ENCODE data around the gene NPAT. TPM values are rescaled to one million over a fixed set of nuclear protein-coding genes. Genes with fewer than 3 reads are reported as not detected.

Gene NPAT
- total and polyA plus RNA-seq, 2 experiments from 2014 or later: 3.7 to 14.3 TPM

GRCh38 chr11:108207683-108208060 is 14.8 kb downstream of the NPAT start:
- H3K27ac ChIP-seq: no peak overlapping the region
- no peak overlapping the region for H3K4me2 ChIP-seq
- no peak overlapping the region for H2AFZ ChIP-seq
- no peaks in the 10 kb centered on the region for H3K4me1 ChIP-seq (ENCODE audit: insufficient read depth)
- no peak overlapping the region for H3K4me3 ChIP-seq
- H3K36me3 ChIP-seq (replicated peaks; ENCODE audit: insufficient read depth, low read depth): no peaks in the 10 kb centered on the region
- no peaks in the 10 kb centered on the region for H4K20me1 ChIP-seq (ENCODE audit: insufficient read depth, poor library complexity, severe bottlenecking)
- peaks cover 71% of the 10 kb centered on the region for H3K79me2 ChIP-seq
- H3K27me3 ChIP-seq: no peaks in the 10 kb centered on the region
- H3K9me2 ChIP-seq (replicated peaks; ENCODE audit: insufficient read depth): no peaks in the 10 kb centered on the region
- no peaks in the 10 kb centered on the region for H3K9me3 ChIP-seq (ENCODE audit: low read depth)
- TF ChIP-seq, protein P1, sequence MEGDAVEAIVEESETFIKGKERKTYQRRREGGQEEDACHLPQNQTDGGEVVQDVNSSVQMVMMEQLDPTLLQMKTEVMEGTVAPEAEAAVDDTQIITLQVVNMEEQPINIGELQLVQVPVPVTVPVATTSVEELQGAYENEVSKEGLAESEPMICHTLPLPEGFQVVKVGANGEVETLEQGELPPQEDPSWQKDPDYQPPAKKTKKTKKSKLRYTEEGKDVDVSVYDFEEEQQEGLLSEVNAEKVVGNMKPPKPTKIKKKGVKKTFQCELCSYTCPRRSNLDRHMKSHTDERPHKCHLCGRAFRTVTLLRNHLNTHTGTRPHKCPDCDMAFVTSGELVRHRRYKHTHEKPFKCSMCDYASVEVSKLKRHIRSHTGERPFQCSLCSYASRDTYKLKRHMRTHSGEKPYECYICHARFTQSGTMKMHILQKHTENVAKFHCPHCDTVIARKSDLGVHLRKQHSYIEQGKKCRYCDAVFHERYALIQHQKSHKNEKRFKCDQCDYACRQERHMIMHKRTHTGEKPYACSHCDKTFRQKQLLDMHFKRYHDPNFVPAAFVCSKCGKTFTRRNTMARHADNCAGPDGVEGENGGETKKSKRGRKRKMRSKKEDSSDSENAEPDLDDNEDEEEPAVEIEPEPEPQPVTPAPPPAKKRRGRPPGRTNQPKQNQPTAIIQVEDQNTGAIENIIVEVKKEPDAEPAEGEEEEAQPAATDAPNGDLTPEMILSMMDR (IDR thresholded peaks at IDR 0.05; ENCODE audit: poor library complexity): no peak
- TF ChIP-seq EZH2 (IDR thresholded peaks at IDR 0.05; ENCODE audit: borderline replicate concordance): no peak
- no peak for TF ChIP-seq EZH2phosphoT487 (IDR thresholded peaks at IDR 0.05; ENCODE audit: low read depth, severe bottlenecking, unreplicated experiment)
- DNase-seq (ENCODE audit: low spot score): no peak
- WGBS (ENCODE audit: low lambda C conversion rate, missing lambda C conversion rate): 93% methylated on average over 6 of the region's 6 CpGs

GRCh38 chr11:108206969-108207682 is 15.3 kb downstream of the NPAT start:
- Histone ChIP-seq H3K4me3 (no peak overlapping the region), H4K20me1 (ENCODE audit: insufficient read depth, poor library complexity, severe bottlenecking) (no peaks in the 10 kb centered on the region), H3K4me2 (no peak overlapping the region), H3K27ac (no peak overlapping the region), H3K4me1 (ENCODE audit: insufficient read depth) (no peaks in the 10 kb centered on the region), H3K79me2 (peaks cover 76% of the 10 kb centered on the region), H3K9me2 (replicated peaks; ENCODE audit: insufficient read depth) (no peaks in the 10 kb centered on the region), H3K36me3 (replicated peaks; ENCODE audit: insufficient read depth, low read depth) (no peaks in the 10 kb centered on the region), H2AFZ (no peak overlapping the region), H3K9me3 (ENCODE audit: low read depth) (no peaks in the 10 kb centered on the region), H3K27me3 (no peaks in the 10 kb centered on the region)
- TF ChIP-seq EZH2phosphoT487 (IDR thresholded peaks at IDR 0.05; ENCODE audit: low read depth, severe bottlenecking, unreplicated experiment): no peak
- no peak for TF ChIP-seq EZH2 (IDR thresholded peaks at IDR 0.05; ENCODE audit: borderline replicate concordance)
- TF ChIP-seq, protein P1 (IDR thresholded peaks at IDR 0.05; ENCODE audit: poor library complexity): no peak
- 96% methylated on average over 8 of the region's 8 CpGs for WGBS (ENCODE audit: low lambda C conversion rate, missing lambda C conversion rate)
- no peak for DNase-seq (ENCODE audit: low spot score)

GRCh38 chr11:108206171-108206570 is 16.3 kb downstream of the NPAT start:
- no peak for DNase-seq (ENCODE audit: low spot score)
- Histone ChIP-seq H3K4me3 (no peak overlapping the region), H3K36me3 (replicated peaks; ENCODE audit: insufficient read depth, low read depth) (no peaks in the 10 kb centered on the region), H3K9me2 (replicated peaks; ENCODE audit: insufficient read depth) (no peaks in the 10 kb centered on the region), H3K79me2 (peaks cover 74% of the 10 kb centered on the region), H3K27me3 (no peaks in the 10 kb centered on the region), H3K4me1 (ENCODE audit: insufficient read depth) (no peaks in the 10 kb centered on the region), H3K9me3 (ENCODE audit: low read depth) (no peaks in the 10 kb centered on the region), H2AFZ (no peak overlapping the region), H3K4me2 (no peak overlapping the region), H3K27ac (no peak overlapping the region), H4K20me1 (ENCODE audit: insufficient read depth, poor library complexity, severe bottlenecking) (no peaks in the 10 kb centered on the region)
- WGBS (ENCODE audit: low lambda C conversion rate, missing lambda C conversion rate): 97% methylated on average over 6 of the region's 6 CpGs
- TF ChIP-seq EZH2 (IDR thresholded peaks at IDR 0.05; ENCODE audit: borderline replicate concordance) (no peak), EZH2phosphoT487 (IDR thresholded peaks at IDR 0.05; ENCODE audit: low read depth, severe bottlenecking, unreplicated experiment) (no peak)
- TF ChIP-seq, protein P1 (IDR thresholded peaks at IDR 0.05; ENCODE audit: poor library complexity): no peak

Data from hepatocyte (in vitro differentiated cells).